Stomach (tissue), 4 donors: ENCODE measurements around the gene THOC6.

ENCODE experiments used
- EP300 ChIP-seq: sonication (generic); formaldehyde crosslinking; IDR thresholded peaks from one replicate; pipeline ENCODE4 v1.6.1; 2017; ENCODE audit warnings: antibody characterized with exemption
- POLR2A ChIP-seq, 4 donors: fragments of 450-650 bp; IDR thresholded peaks; one replicate each; pipeline ENCODE4 v1.6.1; 2016; ENCODE audit warnings: antibody characterized with exemption in 4 of 4, control low read depth in 2 of 4, mild to moderate bottlenecking in 1 of 4, moderate library complexity in 1 of 4
- POLR2AphosphoS5 ChIP-seq, 3 donors: sonication (generic); formaldehyde crosslinking; IDR thresholded peaks; one replicate each; pipeline ENCODE4 v1.6.1; 2016; ENCODE audit warnings: antibody characterized with exemption in 3 of 3
- TF ChIP-seq, protein P1 (sequence below), 7 experiments: fragments of 450-650 bp in 4 of 7; fragments of 200-600 bp in 3 of 7; sonication (generic) in 3 of 7; IDR thresholded peaks; one replicate each; pipeline ENCODE4 v1.5.1; 2016 to 2019; ENCODE audit warnings: antibody characterized with exemption in 7 of 7, control low read depth in 2 of 7, mild to moderate bottlenecking in 1 of 7

DNA sequence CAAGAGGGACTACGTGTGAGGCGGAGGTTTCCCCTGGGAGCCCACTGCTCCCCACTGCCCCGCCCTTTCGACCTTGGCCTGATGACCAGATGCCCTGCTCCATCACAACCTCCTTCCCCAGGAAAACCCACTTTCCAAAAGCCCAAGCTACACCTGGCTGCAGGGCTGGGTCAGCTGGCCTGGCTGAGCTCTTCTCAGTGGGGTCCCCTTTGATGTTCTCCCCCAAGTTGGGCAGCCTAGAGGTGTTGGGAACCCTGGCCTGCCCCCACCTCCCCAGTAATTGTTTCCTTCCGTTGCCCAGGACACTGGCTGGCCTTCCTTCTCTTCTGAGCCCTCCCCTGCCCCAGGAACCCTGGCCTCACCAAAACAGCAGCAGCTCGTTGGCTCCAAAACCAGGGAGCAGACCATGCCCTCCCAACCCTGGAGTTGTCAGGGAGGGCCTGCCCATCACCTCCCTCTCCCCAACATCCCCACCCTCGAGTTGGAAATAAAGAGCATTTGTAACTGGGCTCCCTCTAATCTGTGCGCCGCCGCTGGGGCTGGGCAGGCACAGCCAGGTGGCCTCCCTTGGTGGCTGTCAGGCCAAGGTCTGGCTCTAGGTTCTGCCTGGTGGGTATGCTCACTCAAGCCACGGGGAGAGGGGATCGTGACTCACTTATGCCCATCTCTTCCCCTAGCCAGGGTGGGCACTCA lies 9.7 kb upstream of the THOC6 start:
- TF ChIP-seq, protein P1, sequence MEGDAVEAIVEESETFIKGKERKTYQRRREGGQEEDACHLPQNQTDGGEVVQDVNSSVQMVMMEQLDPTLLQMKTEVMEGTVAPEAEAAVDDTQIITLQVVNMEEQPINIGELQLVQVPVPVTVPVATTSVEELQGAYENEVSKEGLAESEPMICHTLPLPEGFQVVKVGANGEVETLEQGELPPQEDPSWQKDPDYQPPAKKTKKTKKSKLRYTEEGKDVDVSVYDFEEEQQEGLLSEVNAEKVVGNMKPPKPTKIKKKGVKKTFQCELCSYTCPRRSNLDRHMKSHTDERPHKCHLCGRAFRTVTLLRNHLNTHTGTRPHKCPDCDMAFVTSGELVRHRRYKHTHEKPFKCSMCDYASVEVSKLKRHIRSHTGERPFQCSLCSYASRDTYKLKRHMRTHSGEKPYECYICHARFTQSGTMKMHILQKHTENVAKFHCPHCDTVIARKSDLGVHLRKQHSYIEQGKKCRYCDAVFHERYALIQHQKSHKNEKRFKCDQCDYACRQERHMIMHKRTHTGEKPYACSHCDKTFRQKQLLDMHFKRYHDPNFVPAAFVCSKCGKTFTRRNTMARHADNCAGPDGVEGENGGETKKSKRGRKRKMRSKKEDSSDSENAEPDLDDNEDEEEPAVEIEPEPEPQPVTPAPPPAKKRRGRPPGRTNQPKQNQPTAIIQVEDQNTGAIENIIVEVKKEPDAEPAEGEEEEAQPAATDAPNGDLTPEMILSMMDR (IDR thresholded peaks at IDR 0.05): no peak
- no peak for TF ChIP-seq POLR2A (IDR thresholded peaks at IDR 0.05)
- no peak for TF ChIP-seq EP300
- no peak for TF ChIP-seq POLR2AphosphoS5 (IDR thresholded peaks at IDR 0.05)
